ENCODE measurements around the gene IMP4.

The IMP4 gene

GRCh38 chr2:130378206-130378897 is 35.7 kb downstream of the IMP4 start:
- no peak for DNase-seq

- no peak for DNase-seq
Measured at GRCh38 chr2:130378898-130379214, 36.2 kb downstream of the IMP4 start.

GRCh38 chr2:130380096-130380934 is 37.6 kb downstream of the IMP4 start:
- DNase-seq, result peak in 1 of 2 experiments; percentile 31

- no peak for DNase-seq
Measured at GRCh38 chr2:130381145-130381544, 38.4 kb downstream of the IMP4 start.

- no peak for DNase-seq
Measured at GRCh38 chr2:130381619-130382018, 38.9 kb downstream of the IMP4 start.

GRCh38 chr2:130382313-130382917 is 39.7 kb downstream of the IMP4 start:
- DNase-seq, result no peak

- no peak for DNase-seq
Measured at GRCh38 chr2:130385709-130386108, 43.0 kb downstream of the IMP4 start.

GRCh38 chr2:130387071-130387400 is 44.3 kb downstream of the IMP4 start:
- no peak for DNase-seq

- DNase-seq, result no peak
Measured at GRCh38 chr2:130387804-130388203, 45.1 kb downstream of the IMP4 start.

- no peak for DNase-seq
Measured at GRCh38 chr2:130388221-130388907, 45.7 kb downstream of the IMP4 start.

- no peak for DNase-seq
Measured at GRCh38 chr2:130389358-130389757, 46.7 kb downstream of the IMP4 start.

GRCh38 chr2:130389783-130390182 is 47.1 kb downstream of the IMP4 start:
- DNase-seq, result no peak

- no peak for DNase-seq
Measured at GRCh38 chr2:130390460-130391057, 47.9 kb downstream of the IMP4 start.

- DNase-seq, result peak; percentile 86 to 88
Measured at GRCh38 chr2:130391058-130391871, 48.6 kb downstream of the IMP4 start.

GRCh38 chr2:130391872-130392670 is 49.4 kb downstream of the IMP4 start:
- peak in 1 of 2 experiments; percentile 24 for DNase-seq

- DNase-seq, result no peak
Measured at GRCh38 chr2:130393318-130393910, 50.7 kb downstream of the IMP4 start.

Data from activated CD4-positive, alpha-beta T cell treated with anti-CD3 and anti-CD28 coated beads, Interleukin-2, amount 50 U/mL, for 48 hours (primary cell).